NCI-H510A treated with DMSO at 0.1 percent for 48 hours (cell line): ENCODE data around the gene ENPP4.
A peak's percentile ranks its signal among the peaks of the same experiment; 100 is the strongest.
"Not testable (repeated sequence)": the region's sequence is repeated elsewhere in the genome, so short reads cannot be mapped to it uniquely, and the experiment has no call there.

Experiments used
- DNase-seq: peaks from one replicate; lab custom pipeline; 2025; lab: John Stamatoyannopoulos, UW

ENPP4 gene

DNA sequence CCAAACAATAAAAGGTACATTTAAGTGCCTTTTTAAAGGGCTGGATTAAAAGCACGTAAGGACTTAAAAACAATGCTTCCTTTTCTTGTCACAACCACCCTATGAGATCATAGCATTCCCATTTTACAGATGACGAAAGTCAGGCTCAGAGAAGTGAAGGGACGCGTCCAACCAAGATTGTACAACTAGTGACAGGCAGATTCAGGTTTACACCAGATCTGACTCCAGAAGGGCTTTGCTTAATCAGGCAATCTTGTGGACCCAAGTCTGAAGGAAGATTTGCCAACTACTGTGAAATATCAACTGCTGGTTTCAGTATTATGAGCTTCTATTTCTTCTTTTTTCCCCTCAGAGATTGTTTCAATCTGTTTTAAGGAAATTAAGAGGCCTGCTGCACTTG, 877 bp downstream of the ENPP4 start:
- DNase-seq: no peak

DNA sequence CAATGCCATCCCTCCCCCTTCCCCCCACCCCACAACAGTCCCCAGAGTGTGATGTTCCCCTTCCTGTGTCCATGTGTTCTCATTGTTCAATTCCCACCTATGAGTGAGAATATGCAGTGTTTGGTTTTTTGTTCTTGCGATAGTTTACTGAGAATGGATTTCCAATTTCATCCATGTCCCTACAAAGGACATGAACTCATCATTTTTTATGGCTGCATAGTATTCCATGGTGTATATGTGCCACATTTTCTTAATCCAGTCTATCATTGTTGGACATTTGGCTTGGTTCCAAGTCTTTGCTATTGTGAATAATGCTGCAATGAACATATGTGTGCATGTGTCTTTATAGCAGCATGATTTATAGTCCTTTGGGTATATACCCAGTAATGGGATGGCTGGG, 1.5 kb downstream of the ENPP4 start:
- not testable (repeated sequence) for DNase-seq

GRCh38 chr6:46134216-46134615, 4.4 kb downstream of the ENPP4 start:
- no peak for DNase-seq

GRCh38 chr6:46135176-46135575, 5.4 kb downstream of the ENPP4 start:
- DNase-seq: no peak

- no peak for DNase-seq
Observed at GRCh38 chr6:46136831-46137230, 7.0 kb downstream of the ENPP4 start.

GRCh38 chr6:46137387-46137786, 7.6 kb downstream of the ENPP4 start:
- no peak for DNase-seq

GRCh38 chr6:46138281-46138680, 8.5 kb downstream of the ENPP4 start:
- DNase-seq: peak; percentile 26

GRCh38 chr6:46144270-46144669, 14.5 kb downstream of the ENPP4 start:
- DNase-seq: no peak

- not testable (repeated sequence) for DNase-seq
Observed at GRCh38 chr6:46149066-46149465, 19.3 kb downstream of the ENPP4 start.

GRCh38 chr6:46156701-46157100, 26.9 kb downstream of the ENPP4 start:
- no peak for DNase-seq

GRCh38 chr6:46159229-46159628, 29.4 kb downstream of the ENPP4 start:
- no peak for DNase-seq

GRCh38 chr6:46160102-46160501, 30.3 kb downstream of the ENPP4 start:
- DNase-seq: no peak

DNA sequence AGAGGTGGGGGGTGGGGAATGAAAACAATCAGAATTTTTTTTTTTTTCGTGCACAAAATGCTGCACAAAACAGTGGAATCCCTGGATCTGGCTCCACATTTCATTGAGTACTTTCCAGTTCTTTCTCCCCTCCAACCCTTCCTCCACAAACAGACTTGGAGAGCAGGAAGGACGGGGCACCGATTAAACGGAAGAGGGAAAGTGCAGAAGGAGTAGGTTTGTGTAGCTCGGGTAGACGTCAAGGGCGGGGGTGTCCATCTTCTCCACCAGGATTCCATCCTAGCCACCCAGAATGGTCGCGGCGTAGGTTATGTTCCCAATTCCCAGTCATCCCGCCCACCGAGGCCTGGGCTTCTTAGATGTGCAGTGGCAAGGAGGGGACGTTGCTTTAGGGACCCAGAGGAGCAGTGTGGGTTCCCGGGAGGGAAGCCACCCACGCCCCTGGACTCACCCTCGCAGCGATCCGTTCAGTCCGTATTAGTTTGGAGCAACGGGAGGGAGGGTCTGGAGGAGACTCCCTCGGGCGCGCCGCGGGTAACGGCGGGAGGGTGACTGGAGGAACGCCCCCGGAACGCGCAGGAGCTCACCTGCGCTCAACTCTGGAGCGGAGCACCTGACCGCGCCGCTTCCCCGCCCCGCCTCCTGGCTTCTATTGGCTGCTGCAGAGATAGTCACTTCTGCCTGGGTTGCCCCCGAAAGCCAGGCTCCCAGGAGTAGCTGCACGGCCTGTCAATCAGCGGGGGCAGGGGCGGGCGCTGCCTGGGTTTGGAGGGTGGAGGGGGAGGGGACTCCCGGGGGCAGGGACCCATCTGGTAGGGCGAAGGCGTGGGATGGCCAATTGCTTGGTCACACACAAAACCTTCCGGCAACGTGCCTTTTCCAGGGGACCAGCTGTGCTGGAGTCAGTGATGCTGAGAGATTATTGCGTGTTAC, 40.8 kb downstream of the ENPP4 start, which contains the start of gene ENPP5:
Gene ENPP5 (minus strand): TSS at position 624 of the 933 bp plus-strand sequence. CDS start 2,718 bp downstream, outside the sequence.
- DNase-seq: peak; percentile 98

DNA sequence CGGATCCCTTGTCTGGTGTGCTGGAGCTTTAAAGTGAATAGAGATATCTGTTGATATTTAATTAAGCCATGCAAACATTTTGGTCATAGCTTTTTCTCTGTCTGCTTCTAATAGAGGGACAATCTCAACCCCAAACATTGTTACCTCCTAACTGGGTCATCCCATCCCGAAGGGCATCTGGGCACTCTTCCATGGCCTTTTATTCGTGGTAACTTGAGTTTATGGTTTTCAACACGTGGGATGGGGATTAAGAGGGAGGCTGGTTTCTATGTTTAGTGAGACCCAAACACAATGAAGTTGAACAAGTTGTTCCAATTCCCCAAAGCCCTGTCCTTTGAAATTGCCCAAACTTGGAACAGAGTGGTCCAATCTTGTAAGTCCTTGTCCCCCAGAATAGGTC, 42.4 kb downstream of the ENPP4 start:
- no peak for DNase-seq

DNA sequence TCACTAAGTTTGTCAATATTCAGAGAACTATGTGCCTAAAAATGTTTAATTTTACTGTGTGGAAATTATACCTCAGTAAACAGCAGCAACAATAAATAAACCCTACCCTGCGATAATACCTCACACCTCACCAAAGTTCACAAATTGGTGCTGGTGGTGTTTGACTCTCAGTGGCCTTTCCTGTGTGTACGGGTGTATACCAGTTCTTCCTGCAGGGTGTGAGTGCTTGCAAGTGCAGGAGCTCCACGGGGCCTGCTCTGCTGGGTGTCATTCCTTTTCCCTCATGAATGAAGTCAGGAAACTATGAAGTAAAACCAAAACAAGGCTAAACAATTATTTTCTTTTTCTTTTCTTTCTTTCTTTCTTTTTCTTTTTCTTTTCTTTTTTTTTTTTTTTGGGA, 45.1 kb downstream of the ENPP4 start:
- no peak for DNase-seq

DNA sequence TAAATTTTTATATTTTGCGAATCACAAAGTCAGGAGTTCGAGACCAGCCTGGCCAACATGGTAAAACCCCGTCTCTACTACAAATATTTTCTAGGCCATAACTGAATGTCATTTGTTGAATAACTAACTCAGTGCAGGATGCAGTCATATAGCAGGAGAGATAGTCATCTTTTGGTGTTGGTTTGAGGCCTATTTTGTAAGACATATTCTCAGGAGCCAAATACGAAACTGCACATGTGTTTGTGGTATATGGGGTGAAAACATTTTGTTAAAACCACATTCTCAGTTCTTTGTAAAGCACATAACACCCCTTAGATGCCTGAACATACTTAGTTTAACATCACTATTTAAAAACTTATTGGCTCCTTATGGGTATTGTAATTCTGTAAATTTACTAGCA, 45.7 kb downstream of the ENPP4 start:
- no peak for DNase-seq

DNA sequence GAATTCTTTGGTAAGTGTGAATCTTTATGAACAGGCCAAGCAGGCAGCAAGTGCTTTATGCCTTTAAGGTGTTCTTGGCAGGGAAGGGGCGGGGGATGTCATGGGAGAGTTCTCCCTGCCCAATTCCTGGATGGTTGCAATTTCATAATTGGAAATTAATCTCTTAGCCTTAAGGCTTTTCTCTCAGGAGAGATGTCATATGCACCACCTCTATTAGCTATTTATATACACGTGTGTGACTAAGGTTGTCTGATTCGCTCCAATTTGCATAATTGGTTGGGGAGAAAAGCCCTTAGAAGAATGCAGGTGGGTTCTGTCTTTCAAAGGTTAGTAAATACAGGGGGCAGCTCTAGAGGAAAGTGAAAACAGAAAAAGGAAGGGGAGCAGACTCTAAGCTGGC, 46.2 kb downstream of the ENPP4 start:
- DNase-seq: no peak

DNA sequence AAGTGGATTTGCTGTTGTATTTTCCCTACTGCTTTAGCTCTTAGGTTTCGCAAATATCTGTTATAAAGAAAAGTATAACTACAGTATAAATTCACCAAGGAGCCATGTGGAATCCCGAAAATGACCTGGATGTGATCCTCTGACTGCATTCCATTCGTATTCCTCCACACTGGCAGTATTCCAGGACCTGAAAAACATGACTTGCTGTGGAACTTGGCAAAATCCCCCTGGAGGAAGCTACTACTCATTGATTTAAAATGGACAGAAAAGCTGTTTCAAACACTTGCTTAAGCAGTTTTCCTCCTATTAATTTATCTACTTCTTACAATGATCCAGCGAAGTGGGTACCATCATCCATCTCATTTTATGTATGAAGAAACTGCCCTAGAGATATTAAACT, 54.3 kb downstream of the ENPP4 start:
- no peak for DNase-seq

DNA sequence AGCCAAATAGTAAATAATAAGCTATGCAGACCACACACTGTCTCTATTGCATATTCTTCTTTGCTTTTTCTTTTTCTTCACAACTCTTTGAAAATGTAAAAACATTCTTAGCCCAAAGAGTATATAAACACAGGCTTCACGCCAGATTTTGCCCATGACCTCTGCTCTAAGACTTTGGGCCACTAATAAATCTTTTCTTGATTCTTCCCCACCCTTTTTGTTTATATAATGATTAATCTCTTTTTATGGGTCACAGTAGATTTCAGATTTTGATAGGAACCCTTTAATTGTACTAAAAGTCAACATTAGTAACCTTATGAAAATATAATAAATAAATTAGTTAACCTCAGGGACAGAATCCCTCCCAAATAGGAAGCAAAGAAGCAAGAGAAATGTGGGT, 56.8 kb downstream of the ENPP4 start:
- DNase-seq: no peak

DNA sequence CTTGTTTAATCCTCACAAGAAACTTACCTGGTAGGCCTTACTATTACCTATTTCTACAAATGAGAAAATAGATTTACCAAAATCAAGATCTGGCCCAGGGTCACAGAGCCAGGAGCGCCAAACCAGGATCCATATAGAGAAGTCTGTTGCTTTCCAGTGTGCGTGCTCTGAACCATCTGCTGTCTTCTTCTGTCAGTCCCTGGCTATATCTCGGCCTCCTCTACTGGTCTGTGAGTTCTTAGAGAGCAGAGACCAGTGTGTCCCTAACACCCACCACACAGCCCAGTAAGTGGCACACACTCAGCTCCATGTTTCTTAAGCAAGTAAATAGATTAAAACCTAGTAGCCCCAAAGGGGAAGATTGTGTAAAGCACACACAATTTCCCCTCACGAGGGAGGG, 59.9 kb downstream of the ENPP4 start:
- no peak for DNase-seq

- DNase-seq: no peak
Observed at GRCh38 chr6:46190889-46191288, 61.1 kb downstream of the ENPP4 start.

GRCh38 chr6:46191961-46192360, 62.2 kb downstream of the ENPP4 start:
- no peak for DNase-seq
